Bronchial epithelial cell (primary cell): ENCODE results near the gene CSRP1. TPM values are rescaled to one million over a fixed set of nuclear protein-coding genes. Genes with fewer than 3 reads are reported as not detected.

ENCODE experiments used
- DNase-seq: peaks from one replicate; pipeline ENCODE4 v3.0.0-alpha.2; 2010; ENCODE audit warnings: low read depth
- FAIRE-seq: peaks from 2 replicates; lab custom pipeline; 2011; peaks lifted over from hg19 to GRCh38; lab: Jason Lieb, UNC
- H3K27me3 ChIP-seq: 2 replicates; pipeline ENCODE4 v1.5.1; 2011; ENCODE audit warnings: low read length; ENCODE audit not compliant: control insufficient read depth, insufficient read depth
- H3K36me3 ChIP-seq: 2 replicates; pipeline ENCODE4 v1.5.1; 2011; ENCODE audit warnings: low read length; ENCODE audit not compliant: control insufficient read depth, insufficient read depth
- H3K4me3 ChIP-seq: 2 replicates; pipeline ENCODE4 v1.5.1; 2011; ENCODE audit warnings: mild to moderate bottlenecking, low read depth, low read length, control low read depth
- CTCF ChIP-seq: IDR thresholded peaks from 2 replicates; pipeline ENCODE4 v1.5.1; 2011; ENCODE audit warnings: mild to moderate bottlenecking, moderate library complexity, low read length, control low read depth, inconsistent platforms; ENCODE audit not compliant: insufficient read depth, severe bottlenecking
- total RNA-seq: library from RNA; depleted of rRNA; stranded (reverse); fragments of >200 nt; gene quantifications from 2 replicates; pipeline ENCODE4 v1.2.1, GENCODE V29; 2014

CSRP1 gene
- total RNA-seq, 1 donor from 2014 or later: 257 TPM

- no peak for TF ChIP-seq CTCF
- H3K4me3 ChIP-seq: no peak overlapping the region
- DNase-seq (no peak), FAIRE-seq (no peak)
- H3K36me3 ChIP-seq: peaks cover 7% of the 10 kb centered on the region
- H3K27me3 ChIP-seq: no peaks in the 10 kb centered on the region
These were observed 36.3 kb downstream of the CSRP1 start for GRCh38 chr1:201470581-201470980.

- FAIRE-seq (peak; percentile 50), DNase-seq (no peak)
- no peak for TF ChIP-seq CTCF
- H3K27me3 ChIP-seq: no peaks in the 10 kb centered on the region
- H3K4me3 ChIP-seq: peak overlapping the region; percentile 83
- peaks cover 11% of the 10 kb centered on the region for H3K36me3 ChIP-seq
These were observed 37.3 kb downstream of the CSRP1 start for GRCh38 chr1:201469645-201470074.

DNA sequence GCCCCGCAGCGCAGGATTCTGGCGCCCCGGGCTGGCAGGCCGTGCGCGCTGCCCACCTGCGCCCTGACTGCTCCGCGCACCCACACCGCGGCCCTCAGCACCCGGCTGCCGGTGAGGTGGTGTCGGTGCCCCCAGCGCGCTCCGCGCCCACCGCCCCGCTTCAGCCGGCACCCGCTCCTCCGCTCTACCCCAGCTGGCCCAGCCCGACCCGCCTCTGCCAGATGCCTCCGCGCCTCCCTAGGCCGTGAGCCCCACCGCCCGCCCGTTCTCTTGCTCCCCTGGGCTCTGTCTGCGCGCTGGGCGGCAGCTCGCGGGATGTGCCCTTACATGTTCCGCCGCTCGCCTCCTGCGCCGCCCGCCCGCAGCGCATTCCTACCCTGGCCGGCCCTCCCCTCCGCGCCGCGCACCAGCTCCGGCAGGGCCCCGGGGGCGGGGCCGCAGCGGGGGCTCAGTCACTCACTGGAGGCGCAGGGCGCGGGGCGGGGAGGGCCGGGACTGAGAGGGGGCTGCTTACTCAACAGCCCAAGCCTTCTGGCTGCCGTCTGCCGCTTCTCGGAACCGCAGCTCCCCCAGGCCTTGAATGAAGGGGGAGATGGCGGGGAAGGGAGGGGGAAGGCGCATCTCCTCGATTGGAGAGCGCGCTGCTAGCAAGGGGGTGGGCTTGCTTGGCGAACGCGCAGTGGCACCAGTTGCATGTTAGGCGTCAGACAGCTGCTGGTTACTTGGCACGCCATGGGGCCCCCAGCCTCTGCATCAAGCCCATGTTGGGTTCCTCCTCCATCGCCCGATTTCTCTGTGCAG is 37.9 kb downstream of the CSRP1 start, which contains the start of gene PHLDA3:
TSS of gene PHLDA3 (minus strand) at position 345 of the 801 bp plus-strand sequence. CDS start 402 bp downstream, outside the sequence.
- no peaks in the 10 kb centered on the region for H3K27me3 ChIP-seq
- DNase-seq: peak; percentile 80
- H3K36me3 ChIP-seq: peaks cover 12% of the 10 kb centered on the region
- FAIRE-seq: no peak
- peak within 1 kb of the TSS; percentile 83 for H3K4me3 ChIP-seq
- no peak for TF ChIP-seq CTCF

DNA sequence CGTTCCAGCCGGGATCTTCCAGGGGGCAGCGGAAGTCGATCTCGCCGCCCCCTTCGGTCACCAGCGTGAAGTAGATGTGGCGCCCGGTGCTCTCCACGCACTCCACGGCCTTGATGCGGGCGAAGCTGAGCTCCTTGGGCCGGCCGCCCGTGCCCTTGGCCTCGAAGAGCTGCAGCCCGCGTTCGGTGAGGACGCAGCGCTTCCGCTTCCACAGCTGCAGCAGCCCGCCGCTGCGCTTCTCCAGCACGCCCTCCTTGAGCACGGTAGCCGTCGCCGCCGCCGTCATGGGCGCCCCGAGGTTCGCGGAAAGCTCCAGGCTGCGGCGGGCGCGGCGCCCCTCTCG is 38.5 kb downstream of the CSRP1 start:
- Histone ChIP-seq H3K36me3 (peaks cover 12% of the 10 kb centered on the region), H3K27me3 (no peaks in the 10 kb centered on the region), H3K4me3 (peak overlapping the region; percentile 83)
- DNase-seq: no peak
- TF ChIP-seq CTCF: no peak
- no peak for FAIRE-seq

GRCh38 chr1:201466492-201466891 is 40.4 kb downstream of the CSRP1 start:
- peaks cover 12% of the 10 kb centered on the region for H3K36me3 ChIP-seq
- H3K4me3 ChIP-seq: peak overlapping the region; percentile 83
- peak; percentile 32 for FAIRE-seq
- no peaks in the 10 kb centered on the region for H3K27me3 ChIP-seq
- peak; percentile 76 for DNase-seq
- TF ChIP-seq CTCF: no peak
